Measurements from ENCODE around the gene PXN.

Gene PXN

DNA sequence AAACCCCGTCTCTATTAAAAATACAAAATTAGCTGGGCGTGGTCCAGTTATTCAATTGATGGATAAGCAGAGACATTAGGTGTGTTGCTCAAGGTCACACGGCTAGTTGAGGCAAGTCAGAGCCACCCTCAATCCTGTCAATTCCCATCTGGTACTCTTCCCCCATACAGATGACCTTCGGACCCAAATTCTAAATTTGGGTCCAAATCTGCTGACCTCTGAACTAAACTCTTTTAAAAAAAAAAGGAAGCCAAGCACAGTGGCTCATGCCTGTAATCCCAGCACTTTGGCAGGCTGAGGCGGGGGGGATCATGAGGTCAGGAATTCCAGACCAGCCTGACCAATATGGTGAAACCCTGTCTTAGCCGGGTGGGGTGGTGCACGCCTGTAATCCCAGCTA is 94.9 kb downstream of the PXN start:
- Histone ChIP-seq H3K27me3 (replicated peaks) (no peaks in the 10 kb centered on the region), H3K36me3 (replicated peaks) (peaks cover 85% of the 10 kb centered on the region), H3K27ac (no peak overlapping the region), H3K4me3 (ENCODE audit: low read depth, low read length) (no peak overlapping the region)
- TF ChIP-seq, protein P1, sequence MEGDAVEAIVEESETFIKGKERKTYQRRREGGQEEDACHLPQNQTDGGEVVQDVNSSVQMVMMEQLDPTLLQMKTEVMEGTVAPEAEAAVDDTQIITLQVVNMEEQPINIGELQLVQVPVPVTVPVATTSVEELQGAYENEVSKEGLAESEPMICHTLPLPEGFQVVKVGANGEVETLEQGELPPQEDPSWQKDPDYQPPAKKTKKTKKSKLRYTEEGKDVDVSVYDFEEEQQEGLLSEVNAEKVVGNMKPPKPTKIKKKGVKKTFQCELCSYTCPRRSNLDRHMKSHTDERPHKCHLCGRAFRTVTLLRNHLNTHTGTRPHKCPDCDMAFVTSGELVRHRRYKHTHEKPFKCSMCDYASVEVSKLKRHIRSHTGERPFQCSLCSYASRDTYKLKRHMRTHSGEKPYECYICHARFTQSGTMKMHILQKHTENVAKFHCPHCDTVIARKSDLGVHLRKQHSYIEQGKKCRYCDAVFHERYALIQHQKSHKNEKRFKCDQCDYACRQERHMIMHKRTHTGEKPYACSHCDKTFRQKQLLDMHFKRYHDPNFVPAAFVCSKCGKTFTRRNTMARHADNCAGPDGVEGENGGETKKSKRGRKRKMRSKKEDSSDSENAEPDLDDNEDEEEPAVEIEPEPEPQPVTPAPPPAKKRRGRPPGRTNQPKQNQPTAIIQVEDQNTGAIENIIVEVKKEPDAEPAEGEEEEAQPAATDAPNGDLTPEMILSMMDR (IDR thresholded peaks at IDR 0.05; ENCODE audit: low read depth, low read length, missing control alignments): no peak
- in situ Hi-C loops (cut with HindIII; ENCODE audit: low pct_ligation_motif_present, low sequenced_read_pairs): loop anchor here (5.0 kb wide), 1 partner anchor 33 kb away; no protein-coding TSS in a partner anchor
- no peak for DNase-seq

DNA sequence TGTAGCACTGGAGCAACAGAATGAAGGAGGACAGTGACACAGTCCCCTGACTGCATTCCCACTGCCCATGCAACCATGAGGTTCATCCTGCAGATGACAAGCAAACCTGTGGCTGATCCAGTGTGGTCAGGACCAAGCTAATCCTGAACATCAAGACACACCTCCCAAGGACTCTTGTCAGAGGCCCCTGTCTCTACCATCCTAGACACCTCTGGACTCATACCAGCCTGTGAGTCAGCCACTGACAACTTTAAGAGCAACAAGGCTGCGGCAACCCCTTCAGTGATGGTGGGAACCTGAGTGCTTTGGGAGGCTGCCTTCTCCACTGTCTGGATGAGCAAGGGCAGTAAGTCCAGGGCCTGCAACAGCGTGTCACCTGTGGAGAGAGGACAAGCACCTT is 95.6 kb downstream of the PXN start:
- no peak overlapping the region for H3K4me3 ChIP-seq (ENCODE audit: low read depth, low read length)
- H3K27me3 ChIP-seq (replicated peaks): no peaks in the 10 kb centered on the region
- no peak for DNase-seq
- H3K36me3 ChIP-seq (replicated peaks): peaks cover 85% of the 10 kb centered on the region
- in situ Hi-C loops (cut with HindIII; ENCODE audit: low pct_ligation_motif_present, low sequenced_read_pairs): loop anchor here (5.0 kb wide), 1 partner anchor 33 kb away; no protein-coding TSS in a partner anchor
- no peak overlapping the region for H3K27ac ChIP-seq
- TF ChIP-seq, protein P1 (IDR thresholded peaks at IDR 0.05; ENCODE audit: low read depth, low read length, missing control alignments): no peak

DNA sequence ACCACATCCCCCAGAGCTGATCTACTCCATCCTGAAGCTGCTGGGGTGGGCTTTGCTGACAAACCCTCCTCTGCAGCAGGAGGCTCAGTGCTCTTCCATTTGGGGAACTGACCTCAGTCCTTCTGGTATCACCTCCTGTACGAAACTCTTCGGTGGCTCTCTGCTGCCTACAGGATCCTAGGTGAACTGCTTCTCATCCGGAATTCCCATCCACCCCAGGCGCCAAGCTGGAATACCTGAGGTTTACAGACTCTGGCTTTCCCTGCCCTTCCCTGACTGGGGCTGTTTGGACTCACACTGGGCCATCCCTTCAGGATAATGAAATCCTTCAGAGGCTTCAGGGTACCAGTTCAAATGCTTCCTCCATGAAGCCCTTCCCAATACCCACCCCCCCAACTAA is 97.2 kb downstream of the PXN start:
- Histone ChIP-seq H3K27ac (no peak overlapping the region), H3K4me3 (ENCODE audit: low read depth, low read length) (no peak overlapping the region), H3K27me3 (replicated peaks) (no peaks in the 10 kb centered on the region), H3K36me3 (replicated peaks) (peaks cover 83% of the 10 kb centered on the region)
- no peak for DNase-seq
- in situ Hi-C loops (cut with HindIII; ENCODE audit: low pct_ligation_motif_present, low sequenced_read_pairs): no loop called here
- TF ChIP-seq, protein P1 (IDR thresholded peaks at IDR 0.05; ENCODE audit: low read depth, low read length, missing control alignments): no peak

DNA sequence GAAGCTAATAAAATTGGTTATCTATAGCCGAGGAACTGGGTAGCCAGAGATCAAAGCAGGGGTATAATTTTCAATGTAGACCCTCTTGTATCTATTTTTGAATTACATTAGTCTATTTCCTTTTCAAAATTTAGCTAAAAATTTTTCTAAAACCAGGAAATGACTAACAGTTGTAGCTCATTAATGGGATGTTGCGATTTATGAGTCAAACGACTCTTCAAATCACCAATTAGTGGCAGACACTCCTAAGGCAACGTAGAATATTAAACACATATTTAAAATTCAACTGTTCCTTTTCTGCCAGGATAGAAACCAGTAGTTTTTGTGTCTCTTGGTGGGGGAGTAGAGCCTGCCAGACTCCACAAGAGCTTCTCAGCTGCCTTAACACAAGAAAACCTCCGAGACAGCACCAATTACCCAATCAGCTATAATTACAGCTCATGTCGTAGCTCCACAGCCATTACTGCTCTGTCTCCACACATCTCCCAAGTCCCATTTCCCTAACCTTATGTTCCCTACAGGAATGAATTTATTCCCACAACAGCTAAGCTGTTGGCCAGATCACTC is 97.9 kb downstream of the PXN start:
- H3K27ac ChIP-seq: no peak overlapping the region
- no peak for DNase-seq
- H3K27me3 ChIP-seq (replicated peaks): no peaks in the 10 kb centered on the region
- TF ChIP-seq, protein P1 (IDR thresholded peaks at IDR 0.05; ENCODE audit: low read depth, low read length, missing control alignments): no peak
- no peak overlapping the region for H3K4me3 ChIP-seq (ENCODE audit: low read depth, low read length)
- in situ Hi-C loops (cut with HindIII; ENCODE audit: low pct_ligation_motif_present, low sequenced_read_pairs): no loop called here
- peaks cover 85% of the 10 kb centered on the region for H3K36me3 ChIP-seq (replicated peaks)

DNA sequence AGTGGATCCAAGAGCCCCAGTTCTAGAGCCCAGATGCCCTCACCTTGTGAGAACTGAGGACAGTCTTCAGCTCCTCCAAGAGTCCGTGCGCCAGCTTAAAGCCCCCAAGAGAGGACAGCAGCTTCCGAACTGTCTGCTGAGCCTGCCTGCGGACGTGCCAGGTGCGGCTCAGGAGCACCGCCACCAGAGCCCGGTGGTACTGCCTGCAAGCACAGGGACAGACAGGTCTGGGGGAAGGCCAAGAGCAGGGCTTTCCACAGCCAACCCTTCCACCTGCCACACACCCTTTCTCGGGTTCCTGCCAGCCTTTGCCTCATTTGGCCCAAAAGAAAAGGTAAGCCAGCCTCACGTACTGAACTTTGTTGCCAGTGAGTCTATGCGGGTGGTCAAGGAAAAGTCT is 101.2 kb downstream of the PXN start:
- H3K4me3 ChIP-seq (ENCODE audit: low read depth, low read length): no peak overlapping the region
- TF ChIP-seq, protein P1 (IDR thresholded peaks at IDR 0.05; ENCODE audit: low read depth, low read length, missing control alignments): no peak
- peaks cover 84% of the 10 kb centered on the region for H3K36me3 ChIP-seq (replicated peaks)
- in situ Hi-C loops (cut with HindIII; ENCODE audit: low pct_ligation_motif_present, low sequenced_read_pairs): no loop called here
- H3K27ac ChIP-seq: no peak overlapping the region
- no peak for DNase-seq
- H3K27me3 ChIP-seq (replicated peaks): no peaks in the 10 kb centered on the region

DNA sequence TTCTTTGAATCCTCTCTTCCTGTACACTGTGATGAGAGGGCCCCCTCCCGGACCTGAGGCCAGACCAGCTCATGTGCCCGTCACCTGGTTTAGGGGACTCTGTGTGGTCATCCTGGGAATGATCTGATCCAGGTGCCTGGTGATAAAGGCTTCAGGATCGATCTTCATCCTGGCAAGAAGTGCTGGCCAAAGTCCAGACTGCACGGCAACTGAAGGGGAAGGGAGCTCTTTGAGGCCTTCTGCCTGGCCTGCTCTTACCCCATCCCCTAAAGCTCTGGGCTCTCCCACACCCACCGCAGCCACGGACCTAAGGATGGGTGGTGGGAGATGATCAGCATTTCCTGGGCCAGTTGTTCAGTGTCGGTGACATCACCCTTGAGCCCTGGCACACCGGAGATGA is 102.8 kb downstream of the PXN start:
- DNase-seq: no peak

More for the DNA sequence above, 102.8 kb downstream of the PXN start:
- H3K36me3 ChIP-seq (replicated peaks): peaks cover 87% of the 10 kb centered on the region
- no peak overlapping the region for H3K4me3 ChIP-seq (ENCODE audit: low read depth, low read length)
- H3K27me3 ChIP-seq (replicated peaks): no peaks in the 10 kb centered on the region
- in situ Hi-C loops (cut with HindIII; ENCODE audit: low pct_ligation_motif_present, low sequenced_read_pairs): no loop called here
- no peak overlapping the region for H3K27ac ChIP-seq
- TF ChIP-seq, protein P1 (IDR thresholded peaks at IDR 0.05; ENCODE audit: low read depth, low read length, missing control alignments): no peak
